Measurements from ENCODE around the gene TCAP.

- TF ChIP-seq, protein P1, sequence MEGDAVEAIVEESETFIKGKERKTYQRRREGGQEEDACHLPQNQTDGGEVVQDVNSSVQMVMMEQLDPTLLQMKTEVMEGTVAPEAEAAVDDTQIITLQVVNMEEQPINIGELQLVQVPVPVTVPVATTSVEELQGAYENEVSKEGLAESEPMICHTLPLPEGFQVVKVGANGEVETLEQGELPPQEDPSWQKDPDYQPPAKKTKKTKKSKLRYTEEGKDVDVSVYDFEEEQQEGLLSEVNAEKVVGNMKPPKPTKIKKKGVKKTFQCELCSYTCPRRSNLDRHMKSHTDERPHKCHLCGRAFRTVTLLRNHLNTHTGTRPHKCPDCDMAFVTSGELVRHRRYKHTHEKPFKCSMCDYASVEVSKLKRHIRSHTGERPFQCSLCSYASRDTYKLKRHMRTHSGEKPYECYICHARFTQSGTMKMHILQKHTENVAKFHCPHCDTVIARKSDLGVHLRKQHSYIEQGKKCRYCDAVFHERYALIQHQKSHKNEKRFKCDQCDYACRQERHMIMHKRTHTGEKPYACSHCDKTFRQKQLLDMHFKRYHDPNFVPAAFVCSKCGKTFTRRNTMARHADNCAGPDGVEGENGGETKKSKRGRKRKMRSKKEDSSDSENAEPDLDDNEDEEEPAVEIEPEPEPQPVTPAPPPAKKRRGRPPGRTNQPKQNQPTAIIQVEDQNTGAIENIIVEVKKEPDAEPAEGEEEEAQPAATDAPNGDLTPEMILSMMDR (conservative IDR thresholded peaks at IDR 0.05; ENCODE audit: low read length): no peak
- no peak for TF ChIP-seq EZH2phosphoT487 (IDR thresholded peaks at IDR 0.05; ENCODE audit: borderline replicate concordance)
These were observed 21.9 kb upstream of the TCAP start for GRCh38 chr17:39643271-39643670.

Data from Loucy (cell line).